Femur (tissue), 1 donor: ENCODE results near the gene PTTG1.

ENCODE experiments used
- DNase-seq: peaks from one replicate; pipeline ENCODE4 v3.0.0-alpha.2; 2017

Gene PTTG1

GRCh38 chr5:160474084-160474483, 52.4 kb downstream of the PTTG1 start:
- DNase-seq = no peak

GRCh38 chr5:160475864-160476438, 54.3 kb downstream of the PTTG1 start:
- DNase-seq = no peak

GRCh38 chr5:160477266-160477970, 55.8 kb downstream of the PTTG1 start:
- DNase-seq = no peak

GRCh38 chr5:160478163-160478562, 56.5 kb downstream of the PTTG1 start:
- no peak for DNase-seq
